HG02943 (cell line): ENCODE measurements around the gene WT1.

Experiments used
- ATAC-seq: cut with Tn5 transposase; IDR thresholded peaks from one replicate; pipeline ENCODE4 v1.9.1; 2021; ENCODE audit warnings: mild to moderate bottlenecking, low read depth, moderate library complexity; ENCODE audit not compliant: unreplicated experiment

The WT1 gene

GRCh38 chr11:32341620-32342613 is 93.4 kb downstream of the WT1 start:
- ATAC-seq, result no peak

- no peak for ATAC-seq
These were observed 95.2 kb downstream of the WT1 start for GRCh38 chr11:32340181-32340580.
